Stimulated activated CD8-positive, alpha-beta memory T cell treated with anti-CD3 and anti-CD28 coated beads, Interleukin-12 subunit alpha, Interleukin-12 subunit beta, amount 100 ng/mL, for 4 hours (primary cell): ENCODE results near the gene RASGRP4.
"Not testable (repeated sequence)": the region's sequence is repeated elsewhere in the genome, so short reads cannot be mapped to it uniquely, and the experiment has no call there.

Source experiments
- DNase-seq: peaks from one replicate; pipeline ENCODE4 v3.0.0-alpha.2; 2020; ENCODE audit warnings: low read depth

The RASGRP4 gene

DNA sequence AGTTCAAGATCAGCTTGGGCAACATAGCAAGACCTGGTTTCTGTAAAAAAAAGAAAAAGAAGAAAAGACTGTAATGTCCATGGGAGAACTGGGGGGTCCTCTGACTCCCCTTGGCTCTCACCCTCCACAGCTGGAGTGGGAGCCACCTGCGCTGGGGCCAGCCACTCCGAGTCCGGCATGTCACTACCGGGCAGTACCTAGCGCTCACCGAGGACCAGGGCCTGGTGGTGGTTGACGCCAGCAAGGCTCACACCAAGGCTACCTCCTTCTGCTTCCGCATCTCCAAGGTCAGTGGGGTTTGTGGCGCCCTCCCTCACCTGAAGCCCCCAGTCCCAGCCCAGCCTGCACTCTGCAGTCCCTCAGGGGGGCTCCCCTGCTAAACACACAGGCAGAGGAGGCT is 22.2 kb upstream of the RASGRP4 start:
- no peak for DNase-seq

DNA sequence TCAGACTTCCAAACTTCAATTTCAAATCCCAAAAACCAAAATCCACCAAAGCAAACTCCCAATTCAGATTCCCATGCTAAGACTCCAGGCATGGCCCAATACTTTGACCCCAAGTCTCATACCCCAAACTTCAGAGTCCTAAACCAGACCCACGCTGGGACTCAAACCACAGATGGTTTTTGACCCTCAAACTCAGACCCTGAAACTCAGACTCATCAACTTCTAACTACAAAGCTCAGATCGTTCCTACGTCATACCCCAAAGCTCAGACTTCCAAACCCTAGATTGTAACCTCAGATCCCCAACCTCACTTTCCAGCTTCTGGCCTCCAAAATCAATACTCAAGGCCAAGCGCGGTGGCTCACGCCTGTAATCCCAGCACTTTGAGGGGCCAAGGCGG is 19.3 kb upstream of the RASGRP4 start:
- DNase-seq: no peak

DNA sequence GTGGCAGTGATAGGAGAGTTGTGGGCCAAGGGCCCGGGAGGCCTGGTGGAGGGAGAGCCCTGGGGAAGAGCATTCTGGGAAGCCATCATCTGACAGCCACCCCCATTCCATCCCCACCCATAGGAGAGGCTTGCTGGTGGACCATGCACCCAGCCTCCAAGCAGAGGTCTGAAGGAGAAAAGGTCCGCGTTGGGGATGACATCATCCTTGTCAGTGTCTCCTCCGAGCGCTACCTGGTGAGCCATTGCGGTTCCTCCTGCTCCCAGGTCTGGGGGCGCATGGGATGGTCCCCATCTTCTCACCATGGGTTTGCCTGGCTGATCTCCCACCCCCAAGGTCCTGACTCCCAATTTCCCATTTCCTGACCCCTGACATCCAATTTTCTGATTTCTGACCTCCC is 18.0 kb upstream of the RASGRP4 start:
- no peak for DNase-seq

DNA sequence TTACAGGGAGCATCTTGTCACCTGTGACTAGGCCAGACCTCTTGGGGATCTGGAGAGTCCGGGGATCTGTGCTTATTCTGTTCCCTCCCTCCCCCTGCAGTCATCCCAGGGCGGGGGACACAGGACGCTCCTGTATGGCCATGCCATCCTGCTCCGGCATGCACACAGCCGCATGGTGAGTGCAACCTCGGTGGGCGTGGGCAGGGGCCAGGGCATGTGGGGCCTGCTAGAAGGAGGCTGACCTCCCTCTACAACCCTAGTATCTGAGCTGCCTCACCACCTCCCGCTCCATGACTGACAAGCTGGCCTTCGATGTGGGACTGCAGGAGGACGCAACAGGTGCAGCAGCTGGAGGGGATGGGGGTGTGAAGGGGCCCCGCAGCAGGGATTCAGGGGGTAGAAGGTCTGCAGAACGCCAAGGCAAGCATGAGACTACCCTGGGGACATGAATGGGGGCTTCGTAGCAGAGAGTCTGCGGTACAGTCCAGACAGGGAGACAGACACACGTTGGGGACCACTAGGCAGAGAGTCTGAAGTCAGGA is 17.5 kb upstream of the RASGRP4 start:
- no peak for DNase-seq

DNA sequence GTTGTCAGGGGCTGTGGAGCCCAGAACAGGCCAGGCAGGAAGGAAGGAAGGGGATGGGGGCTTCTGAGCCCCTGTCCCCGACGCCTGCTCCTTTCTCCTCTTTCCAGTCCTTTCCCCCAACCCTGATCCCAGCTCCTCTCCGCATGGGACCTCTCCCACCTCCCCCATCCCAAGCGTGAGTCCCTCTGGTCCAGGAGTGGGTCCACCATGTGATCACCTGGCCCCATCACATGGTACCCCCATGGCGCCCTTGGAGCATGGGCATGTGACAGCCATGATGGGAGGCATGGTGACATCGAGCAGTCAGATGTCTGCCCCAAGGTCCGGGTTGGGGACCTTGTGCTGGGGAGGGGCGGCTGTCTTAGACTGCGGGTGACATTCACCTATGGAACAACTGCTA is 16.7 kb upstream of the RASGRP4 start:
- DNase-seq: no peak

DNA sequence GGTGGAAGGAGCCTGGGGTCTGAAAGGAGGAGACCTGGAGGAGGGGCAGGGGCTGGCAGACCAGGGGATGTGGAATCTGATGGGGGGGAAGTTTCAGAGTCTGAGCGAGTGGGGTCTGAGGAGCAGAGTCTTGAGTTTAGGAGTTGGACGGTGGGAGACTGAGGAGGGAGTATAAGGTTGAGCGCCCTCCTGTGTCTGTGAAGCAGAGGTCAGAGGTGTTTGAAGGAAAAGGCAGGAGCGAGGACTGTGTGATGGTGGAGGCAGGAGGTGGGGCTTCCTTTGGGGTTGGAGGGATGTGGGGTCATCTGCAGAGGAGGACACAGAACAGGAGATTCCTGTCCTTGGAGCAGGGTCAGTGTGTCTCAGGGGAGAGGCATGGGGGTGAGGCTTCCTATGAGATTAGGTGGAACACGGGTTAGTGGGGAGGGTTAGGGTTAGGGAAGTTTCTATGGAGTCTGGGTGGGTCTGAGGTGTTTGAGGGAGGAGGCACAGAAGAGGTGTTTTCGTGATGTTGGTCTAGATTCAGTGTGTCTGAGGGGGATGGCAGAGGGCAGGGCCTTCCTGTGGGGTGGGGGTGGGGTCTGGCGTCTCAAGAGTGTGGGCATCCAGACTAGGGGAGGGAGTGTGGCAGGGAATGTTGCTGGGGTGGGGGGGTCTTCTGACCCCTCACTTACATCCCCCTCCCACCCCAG is 15.8 kb upstream of the RASGRP4 start:
- no peak for DNase-seq

DNA sequence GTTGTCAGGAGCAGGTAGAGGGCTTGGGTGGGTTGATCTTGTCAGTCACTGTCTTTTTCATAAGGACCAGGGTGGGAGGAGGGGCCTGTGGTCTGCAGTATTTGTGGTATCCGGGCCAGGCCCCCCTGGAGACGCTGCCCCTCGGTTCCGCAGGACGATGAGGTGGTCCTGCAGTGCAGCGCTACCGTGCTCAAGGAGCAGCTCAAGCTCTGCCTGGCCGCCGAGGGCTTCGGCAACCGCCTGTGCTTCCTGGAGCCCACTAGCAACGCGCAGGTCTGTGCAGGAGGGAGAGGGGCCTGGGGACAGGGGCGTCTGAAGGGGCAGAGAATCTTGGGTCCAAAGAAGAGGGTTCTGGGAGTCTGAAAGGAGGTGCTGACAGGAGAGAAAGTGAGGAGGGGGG is 14.6 kb upstream of the RASGRP4 start:
- DNase-seq: no peak

DNA sequence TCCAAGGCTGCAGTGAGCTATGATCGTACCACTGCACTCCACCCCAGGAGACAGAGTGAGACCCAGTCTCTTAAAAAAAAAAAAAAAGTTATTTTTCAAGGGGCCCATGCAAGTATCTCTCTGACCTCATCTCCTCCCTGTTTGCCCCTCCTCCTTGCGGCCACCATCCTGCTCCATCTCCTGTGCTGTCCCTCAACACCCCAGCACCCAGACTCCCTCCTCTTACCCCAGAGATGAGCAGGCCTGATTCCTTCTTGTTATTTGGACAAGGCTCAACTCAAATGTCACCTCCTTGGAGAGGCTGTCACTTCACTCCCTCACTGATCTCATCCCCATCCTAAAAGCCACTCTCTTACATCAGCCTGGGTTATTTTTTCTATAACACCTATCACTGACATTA is 11.9 kb upstream of the RASGRP4 start:
- DNase-seq: no peak

DNA sequence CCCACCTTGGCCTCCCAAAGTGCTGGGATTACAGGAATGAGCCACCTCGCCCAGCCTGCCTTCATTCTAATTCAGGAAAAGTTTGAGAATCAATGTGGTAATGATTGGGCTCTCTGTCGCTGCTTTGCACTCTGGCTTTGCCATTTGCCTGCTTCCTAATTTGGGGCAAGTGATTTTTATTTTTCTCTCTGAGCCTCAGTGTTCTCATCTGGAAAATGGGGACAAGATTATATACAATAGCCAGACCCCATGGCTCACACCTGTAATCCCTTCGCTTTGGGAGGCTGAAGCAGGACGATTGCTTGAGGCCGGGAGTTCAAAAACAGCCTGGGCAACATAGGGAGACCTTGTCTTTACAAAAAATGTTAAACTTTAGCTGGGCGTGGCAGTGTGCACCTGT is 11.3 kb upstream of the RASGRP4 start:
- no peak for DNase-seq

DNA sequence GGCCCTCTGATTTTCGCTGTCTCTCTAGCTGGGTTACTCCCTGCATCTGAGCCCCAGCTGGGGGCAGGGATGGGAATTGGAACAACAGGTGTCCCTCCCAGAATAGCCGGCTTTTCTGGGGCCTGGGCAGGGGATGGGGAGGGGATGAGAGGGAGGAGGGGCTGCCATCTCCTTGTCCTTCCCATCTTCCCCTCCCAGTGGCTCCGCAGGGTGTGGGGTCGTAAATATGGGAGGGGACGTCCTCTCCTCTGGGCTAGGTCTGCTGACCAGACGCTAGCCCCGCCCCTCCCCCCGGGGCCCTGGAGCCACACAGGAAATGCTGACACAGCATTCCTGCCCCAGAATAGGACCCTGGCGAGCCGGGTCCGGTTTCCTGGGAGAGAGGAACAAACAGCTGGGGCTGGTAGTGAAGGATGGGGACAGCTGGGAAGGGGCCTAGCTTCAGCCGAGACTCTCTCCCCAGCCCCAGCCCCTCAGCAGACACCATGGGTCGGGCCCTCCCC is 8.6 kb upstream of the RASGRP4 start:
- no peak for DNase-seq

DNA sequence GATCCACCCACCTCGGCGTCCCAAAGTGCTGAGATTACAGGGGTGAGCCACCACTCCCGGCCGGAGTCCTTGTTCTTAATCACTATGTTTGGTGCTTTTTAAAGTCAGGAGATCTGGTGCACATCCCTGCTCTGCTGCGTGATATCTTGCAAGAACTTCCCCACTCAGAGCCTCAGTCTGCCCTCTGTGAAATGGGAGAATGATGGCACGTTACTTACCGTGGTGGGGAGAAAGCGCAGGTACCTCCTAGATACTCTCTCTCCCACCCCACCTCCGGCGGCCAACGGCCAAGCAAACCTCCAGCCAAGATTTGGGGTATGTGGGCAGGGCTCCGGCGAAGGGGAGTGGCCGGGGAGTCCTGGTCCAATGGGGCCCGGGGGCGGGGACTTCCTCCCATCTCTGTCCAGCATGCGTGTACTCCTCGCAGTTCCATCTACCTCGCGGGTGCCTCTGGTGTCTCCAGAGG is 7.3 kb upstream of the RASGRP4 start, which contains the start of gene RYR1:
Gene RYR1, plus strand, starts transcription at position 424 of the 466 bp plus-strand sequence. CDS start 139 bp downstream, outside the sequence.
- no peak for DNase-seq

DNA sequence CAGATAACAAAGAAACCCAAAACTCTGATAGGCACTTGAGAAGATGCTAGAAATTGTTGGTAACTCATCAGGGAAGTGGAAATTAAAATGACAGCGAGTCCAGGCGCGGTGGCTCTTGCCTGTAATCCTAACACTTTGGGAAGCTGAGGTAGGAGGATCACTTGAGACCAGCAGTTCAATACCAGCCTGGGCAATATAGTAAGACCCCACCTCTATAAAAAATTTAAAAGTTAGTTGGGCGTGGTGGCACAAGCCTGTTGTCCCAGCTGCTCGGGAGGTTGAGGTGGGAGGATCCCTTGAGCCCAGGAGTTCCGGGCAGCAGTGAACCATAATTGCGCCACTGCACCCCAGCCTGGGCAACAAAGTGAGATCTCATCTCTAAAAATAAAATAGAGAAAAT is 4.9 kb upstream of the RASGRP4 start:
- DNase-seq: no peak

DNA sequence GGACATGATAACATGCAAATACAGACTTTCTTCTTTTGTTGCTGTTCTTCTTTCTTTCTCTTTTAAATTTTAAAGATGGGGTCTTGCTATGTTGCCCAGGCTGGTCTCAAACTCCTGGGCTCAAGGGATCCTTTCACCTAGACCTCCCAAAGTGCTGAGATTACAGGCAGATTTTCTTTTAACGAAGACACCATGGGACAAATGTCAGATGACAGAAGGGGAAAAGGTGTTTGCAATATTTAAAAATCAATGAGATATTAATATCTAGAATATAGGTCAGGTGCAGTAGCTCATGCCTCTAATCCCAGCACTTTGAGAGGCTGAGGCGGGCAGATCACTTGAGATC is 3.8 kb upstream of the RASGRP4 start:
- no peak for DNase-seq

DNA sequence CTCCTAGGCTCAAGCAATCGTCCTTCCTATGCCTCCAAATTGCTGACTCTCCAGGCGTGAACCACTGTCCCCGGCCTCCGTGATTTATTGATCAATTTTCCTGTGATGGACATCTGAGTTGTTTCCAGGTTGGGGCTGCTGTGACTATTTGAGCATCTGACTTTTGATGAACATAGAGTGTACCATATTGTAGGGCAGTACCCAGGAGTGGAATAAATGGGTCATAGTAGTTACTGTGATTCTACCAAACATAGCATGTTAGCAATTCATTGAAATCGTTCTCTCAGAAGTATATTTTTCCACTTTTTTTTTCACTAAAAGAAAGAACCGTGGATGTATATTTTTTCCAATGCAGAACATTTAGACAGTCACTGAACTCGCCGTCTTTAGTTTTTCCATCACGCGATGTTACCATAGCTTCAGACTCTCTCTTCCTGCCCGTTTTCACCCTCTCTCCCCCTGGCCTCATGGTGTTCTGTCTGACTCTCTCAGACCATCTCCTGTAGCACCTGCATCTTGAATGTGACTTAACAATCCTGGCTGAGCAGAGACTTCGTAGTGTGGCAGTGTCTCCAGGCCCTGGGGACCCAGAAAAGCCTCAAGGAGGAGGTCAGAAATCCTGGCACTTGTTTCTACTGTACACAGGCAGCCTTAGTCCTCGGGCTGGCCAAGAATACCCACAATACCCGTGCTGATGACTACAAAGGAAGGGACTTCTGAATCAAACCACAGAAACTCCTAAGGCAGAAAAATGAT is 3.2 kb upstream of the RASGRP4 start:
- DNase-seq: no peak

DNA sequence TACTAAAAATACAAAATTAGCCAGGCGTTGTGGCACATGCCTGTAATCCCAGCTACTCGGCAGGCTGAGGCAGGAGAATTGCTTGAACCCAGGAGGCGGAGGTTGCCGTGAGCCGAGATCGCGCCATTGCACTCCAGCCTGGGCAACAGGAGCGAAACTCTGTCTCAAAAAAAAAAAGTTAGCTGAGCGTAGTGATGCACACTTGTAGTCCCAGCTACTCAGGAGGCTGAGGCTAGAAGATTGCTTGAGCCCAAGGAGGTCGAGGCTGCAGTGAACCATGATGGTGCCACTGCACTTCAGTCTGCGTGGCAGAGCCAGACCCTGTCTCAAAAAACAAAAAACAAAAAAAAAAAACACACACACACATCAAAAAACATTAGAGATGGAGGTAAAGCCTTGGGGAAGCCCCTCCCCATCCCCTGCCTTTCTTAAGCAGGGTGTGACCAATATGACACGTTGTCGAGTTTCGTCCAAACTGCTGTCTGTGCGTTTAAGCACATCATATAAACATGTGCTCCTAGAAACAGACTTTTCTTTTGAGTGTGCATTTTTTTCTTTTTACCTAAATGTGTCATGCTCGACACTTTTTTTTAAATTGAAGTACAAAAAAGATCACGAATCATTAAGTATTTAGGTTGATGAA is 1.1 kb upstream of the RASGRP4 start:
- not testable (repeated sequence) for DNase-seq

DNA sequence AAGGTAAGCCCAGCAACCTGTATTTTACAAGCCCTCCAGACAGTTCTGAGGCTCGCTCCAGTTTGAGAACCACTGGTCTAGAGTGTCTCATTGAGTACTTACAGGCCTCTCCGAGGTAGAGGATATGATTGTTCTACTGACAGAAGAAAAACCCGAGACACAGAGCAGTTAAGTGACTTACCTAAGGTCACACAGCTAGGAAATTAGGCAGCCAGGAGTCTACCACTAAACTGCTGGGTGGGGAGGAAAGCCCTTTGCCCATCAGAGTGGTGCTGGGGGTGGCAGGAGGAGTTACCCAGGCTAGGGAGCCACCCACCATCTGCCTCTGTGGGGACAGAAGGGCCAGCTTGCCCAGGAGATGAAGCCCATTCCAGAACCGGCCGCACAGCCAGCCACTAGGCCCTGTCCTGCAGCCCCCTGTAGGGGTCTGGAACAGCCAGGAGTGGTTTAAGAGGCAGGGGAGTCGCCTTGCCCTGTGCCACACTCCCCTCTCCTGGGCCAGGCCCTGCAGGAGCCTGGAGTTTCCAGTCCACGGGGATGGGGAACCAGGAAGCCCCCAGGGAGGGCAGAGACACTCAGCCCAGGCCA is 703 bp downstream of the RASGRP4 start:
- no peak for DNase-seq

DNA sequence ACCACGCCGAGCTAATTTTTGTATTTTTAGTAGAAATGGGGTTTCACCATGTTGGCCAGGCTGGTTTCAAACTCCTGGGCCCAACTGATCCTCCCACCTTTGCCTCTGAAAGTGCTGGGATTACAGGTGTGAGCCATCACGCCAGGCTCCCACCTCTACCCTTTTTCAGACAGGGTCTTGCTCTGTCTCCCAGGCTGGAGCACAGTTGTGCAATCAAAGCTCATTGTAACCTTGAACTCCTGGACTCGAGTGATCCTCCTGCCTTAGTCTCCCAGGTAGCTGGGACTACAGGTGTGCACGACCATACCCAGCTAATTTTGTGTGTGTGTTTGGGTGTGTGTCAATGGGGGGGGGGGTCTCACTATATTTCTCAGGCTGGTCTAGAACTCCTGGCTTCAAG is 1.7 kb downstream of the RASGRP4 start:
- no peak for DNase-seq

DNA sequence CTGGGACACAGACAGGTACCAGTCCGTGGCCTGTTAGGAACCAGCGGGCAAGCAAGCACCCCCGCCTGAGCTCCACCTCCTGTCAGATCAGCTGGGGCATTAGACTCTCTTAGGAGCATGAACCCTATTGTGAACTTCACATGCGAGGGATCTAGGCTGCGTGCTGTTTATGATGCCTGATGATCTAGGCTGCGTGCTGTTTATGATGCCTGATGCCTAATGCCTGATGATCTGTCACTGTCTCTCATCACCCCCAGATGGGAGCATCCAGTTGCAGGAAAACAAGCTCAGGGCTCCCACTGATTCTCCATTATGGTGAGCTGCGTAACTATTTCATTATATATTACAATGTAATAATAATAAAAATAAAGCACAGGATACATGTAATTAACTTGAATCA is 3.6 kb downstream of the RASGRP4 start:
- DNase-seq: no peak

DNA sequence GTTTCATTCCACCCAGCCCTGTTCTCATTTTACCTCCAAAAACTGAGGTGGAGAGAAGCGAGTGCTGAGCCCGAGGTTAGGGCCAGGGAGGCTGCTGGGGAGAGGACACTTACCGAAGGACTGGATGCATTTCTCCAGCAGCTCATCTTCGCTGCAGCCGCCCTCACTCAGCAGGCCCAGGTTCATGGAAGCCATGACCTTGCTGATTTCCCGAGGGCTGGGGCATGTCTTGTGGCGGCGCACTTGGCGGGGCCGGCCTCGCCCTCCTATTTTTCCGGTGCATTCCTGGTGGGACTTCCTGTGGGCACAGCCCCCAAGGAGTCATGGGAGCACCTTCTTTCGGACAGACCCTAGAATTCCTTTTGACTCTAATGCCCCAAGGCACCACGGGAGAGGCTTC is 4.2 kb downstream of the RASGRP4 start:
- DNase-seq: no peak

DNA sequence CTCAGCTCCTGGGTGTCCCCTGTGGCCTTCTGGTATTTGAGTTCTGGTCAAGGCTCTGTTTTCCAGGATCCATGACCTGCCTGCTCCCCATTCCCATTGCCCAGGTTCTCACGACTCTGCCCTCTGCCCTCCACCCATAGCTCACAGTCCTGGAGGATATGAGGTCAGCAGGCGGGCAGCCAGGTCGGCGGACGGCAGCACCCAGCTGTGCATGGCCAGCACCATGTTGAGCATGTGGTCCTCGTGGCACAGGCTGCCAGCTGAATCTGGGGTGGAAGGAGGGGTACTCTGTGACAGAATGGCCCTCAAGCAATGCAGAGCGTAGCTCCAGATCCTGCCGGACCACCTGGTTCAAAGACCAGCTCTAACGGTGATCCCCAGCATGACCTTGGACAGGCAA is 5.1 kb downstream of the RASGRP4 start:
- DNase-seq: no peak

DNA sequence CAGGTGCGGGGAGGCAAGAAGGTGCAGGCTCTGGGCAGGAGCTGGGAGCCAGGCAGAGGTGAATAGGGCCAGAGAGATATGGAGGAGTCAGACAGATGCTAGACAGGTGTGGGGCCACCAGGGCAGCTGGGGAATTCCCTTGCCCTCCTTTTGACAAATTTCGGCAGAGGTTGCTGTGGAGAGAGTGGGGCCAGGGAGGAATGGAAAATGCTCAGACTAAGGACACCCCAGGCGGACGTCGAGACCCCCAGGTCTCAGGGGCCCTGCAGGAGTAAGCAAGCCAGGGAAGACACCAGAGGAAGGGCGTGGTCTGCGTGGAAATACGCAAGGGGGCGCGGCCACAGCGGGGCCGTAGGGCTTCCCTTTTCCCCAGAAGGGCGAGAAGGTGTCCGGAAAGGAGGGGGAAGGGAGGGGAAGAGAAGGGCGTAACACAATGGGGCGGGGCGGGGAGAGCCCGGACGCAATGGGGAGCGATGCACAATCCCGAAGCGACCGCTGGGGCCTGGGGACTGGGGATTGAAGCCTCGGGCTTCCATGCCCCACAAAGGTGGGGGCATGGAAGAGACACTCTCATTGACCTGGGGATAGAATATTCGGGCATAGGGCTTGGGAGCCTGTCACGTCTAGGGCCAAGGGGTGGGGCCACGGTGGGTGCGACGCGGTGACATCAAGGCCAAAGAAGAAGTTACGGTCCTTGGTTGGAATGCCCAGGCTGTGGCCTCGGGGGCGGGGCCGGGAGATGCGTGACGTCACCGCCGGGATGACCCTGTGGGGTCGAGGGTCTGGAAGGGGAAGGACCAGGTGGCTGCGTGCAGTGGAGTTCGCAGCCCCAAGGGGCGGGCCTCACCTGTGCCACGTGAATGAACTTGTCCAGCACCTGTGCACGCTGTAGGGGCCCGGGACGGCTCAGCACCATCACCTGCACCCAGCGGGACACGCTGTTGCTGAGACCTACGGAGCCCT is 8.2 kb downstream of the RASGRP4 start:
- DNase-seq: peak; percentile 19
